Small intestine (tissue), 16 donors: ENCODE results near the gene TNFSF13. TPM values are rescaled to one million over a fixed set of nuclear protein-coding genes. Genes with fewer than 3 reads are reported as not detected.

Source experiments
- DNase-seq, 2 donors: peaks; one replicate each; pipeline versions ENCODE4 v3.0.0 to v3.0.0-alpha.2; 2013
- FAIRE-seq: peaks from 2 replicates; lab custom pipeline; 2012; peaks lifted over from hg19 to GRCh38; lab: Jason Lieb, UNC
- H3K27ac ChIP-seq, 3 donors: one replicate each; pipeline ENCODE4 v1.5.1; 2013; ENCODE audit warnings: low read length in 2 of 3, mild to moderate bottlenecking in 2 of 3, control low read depth in 1 of 3, inconsistent platforms in 1 of 3, low read depth in 1 of 3, moderate library complexity in 1 of 3
- H3K27me3 ChIP-seq, 3 donors: one replicate each; pipeline ENCODE4 v1.6.1; 2013; ENCODE audit warnings: low read length in 3 of 3, inconsistent platforms in 1 of 3; ENCODE audit not compliant: control insufficient read depth in 3 of 3, insufficient read depth in 3 of 3
- H3K36me3 ChIP-seq, 3 donors: one replicate each; pipeline ENCODE4 v1.6.1; 2013; ENCODE audit warnings: low read length in 3 of 3, inconsistent platforms in 1 of 3, low read depth in 1 of 3, mild to moderate bottlenecking in 1 of 3, moderate library complexity in 1 of 3; ENCODE audit not compliant: control insufficient read depth in 3 of 3, insufficient read depth in 2 of 3
- H3K4me1 ChIP-seq, 3 donors: one replicate each; pipeline ENCODE4 v1.6.1; 2013; ENCODE audit warnings: low read length in 2 of 3, inconsistent platforms in 1 of 3, low read depth in 1 of 3, mild to moderate bottlenecking in 1 of 3, moderate library complexity in 1 of 3; ENCODE audit not compliant: control insufficient read depth in 3 of 3, insufficient read depth in 2 of 3
- H3K4me3 ChIP-seq, 3 donors: one replicate each; pipeline ENCODE4 v1.5.1; 2013; ENCODE audit warnings: low read length in 3 of 3, control low read depth in 1 of 3, inconsistent platforms in 1 of 3, low read depth in 1 of 3, mild to moderate bottlenecking in 1 of 3, moderate library complexity in 1 of 3
- H3K9me3 ChIP-seq, 2 donors: one replicate each; pipeline ENCODE4 v1.6.1; 2013; ENCODE audit warnings: low read depth in 1 of 2, low read length in 1 of 2; ENCODE audit not compliant: control insufficient read depth in 2 of 2, insufficient read depth in 1 of 2
- WGBS, 3 donors: extraction: QIAGEN DNeasy Blood & Tissue Kit; methylation state at CpG; one replicate each; pipeline ENCODE4 v1.1.7; 2013; 5-methylcytosine and 5-hydroxymethylcytosine counted together
- long read RNA-seq, 10 donors: transcript quantifications; one replicate each; lab custom pipeline, GENCODE V29; 2026
- polyA plus RNA-seq, 4 donors: library from polyadenylated mRNA; stranded (reverse) in 3 of 4; unstranded in 1 of 4; fragments of 200-250 nt in 3 of 4; fragments of 120-200 nt in 1 of 4; gene quantifications; one replicate each; pipeline versions ENCODE4 v1.2.1 to v1.2.3, GENCODE V29; 2013
- donor health status: healthy with polysubstance abuse.
- donor health status: control.
- donor health status: control.
- donor health status: Bipolar disorder and iron deficiency.
- donor health status: healthy.

TNFSF13 gene
- 100 to 1,000 TPM in 1 of 4 donors, 10 to 100 TPM in 3; 23.0 to 107 (median 28.5) TPM for polyA plus RNA-seq
- long read RNA-seq, donor 1, result 0 reads
- long read RNA-seq, donor 2, partial matches to known transcripts, result 0 of 3 reads
- long read RNA-seq, donor 2, other reads (novel, unspliced or antisense), result 0 of 3 reads
- long read RNA-seq, donor 3, partial matches to known transcripts, result 0 of 2 reads
- long read RNA-seq, donor 3, other reads (novel, unspliced or antisense), result 0 of 2 reads
- long read RNA-seq, donor 4, result 0 reads
- long read RNA-seq, donor 5, partial matches to known transcripts, result 0 of 2 reads
- long read RNA-seq, donor 5, other reads (novel, unspliced or antisense), result 0 of 2 reads
- long read RNA-seq, donor 6, partial matches to known transcripts, result 0 of 1 reads
- long read RNA-seq, donor 6, other reads (novel, unspliced or antisense), result 0 of 1 reads
- long read RNA-seq, donor 7, result 0 reads
- long read RNA-seq, donor 8, result 0 reads
- long read RNA-seq, donor 9, result 0 reads
- long read RNA-seq, donor 10, partial matches to known transcripts, result 0 of 3 reads
- long read RNA-seq, donor 10, other reads (novel, unspliced or antisense), result 0 of 3 reads

GRCh38 chr17:7558544-7559319 lies at the start of gene TNFSF13:
Gene TNFSF13, plus strand, starts transcription at chr17:7558750. Its CDS starts 290 bp downstream, at chr17:7559040.
- WGBS, 3 donors, result 6 to 29% (median 19%) methylated on average over 16 of the region's 16 CpGs
- FAIRE-seq, result no peak

GRCh38 chr17:7508846-7509245 lies 49.7 kb upstream of the TNFSF13 start:
- H3K36me3 ChIP-seq, result peaks cover 28 to 88% (median 29%) of the 10 kb centered on the region in 3 donors

More at GRCh38 chr17:7558544-7559319, at the start of gene TNFSF13:
- peak; percentile 51 to 76 for DNase-seq
- Histone ChIP-seq H3K4me1 (peaks cover 5 to 58% (median 5%) of the 10 kb centered on the region in 3 donors), H3K27ac (peak within 1 kb of the TSS; percentile 79 to 97 (median 95)), H3K9me3 (no peaks in the 10 kb centered on the region), H3K27me3 (no peaks in the 10 kb centered on the region), H3K36me3 (peaks cover 0 to 38% (median 4%) of the 10 kb centered on the region in 3 donors), H3K4me3 (peak within 1 kb of the TSS; percentile 16 to 66 (median 32))

GRCh38 chr17:7509937-7510336 lies 48.6 kb upstream of the TNFSF13 start:
- peaks cover 24 to 88% (median 31%) of the 10 kb centered on the region in 3 donors for H3K36me3 ChIP-seq
- no peaks in the 10 kb centered on the region for H3K9me3 ChIP-seq
- H3K4me3 ChIP-seq, result no peak overlapping the region
- DNase-seq (peak in 1 of 2 donors; percentile 72), FAIRE-seq (no peak)
- no peaks in the 10 kb centered on the region for H3K27me3 ChIP-seq
- H3K27ac ChIP-seq, result no peak overlapping the region
- 75 to 81% (median 80%) methylated on average over 5 of the region's 5 CpGs for WGBS, 3 donors
- H3K4me1 ChIP-seq, result peaks cover 0 to 4% (median 0%) of the 10 kb centered on the region in 3 donors

More at GRCh38 chr17:7508846-7509245, 49.7 kb upstream of the TNFSF13 start:
- Histone ChIP-seq H3K27me3 (no peaks in the 10 kb centered on the region), H3K9me3 (no peaks in the 10 kb centered on the region), H3K27ac (no peak overlapping the region), H3K4me1 (no peaks in the 10 kb centered on the region), H3K4me3 (no peak overlapping the region)
- 89 to 91% (median 90%) methylated on average over 9 of the region's 9 CpGs for WGBS, 3 donors
- no peak for FAIRE-seq
- no peak for DNase-seq

GRCh38 chr17:7511108-7511507 lies 47.4 kb upstream of the TNFSF13 start:
- FAIRE-seq (no peak), DNase-seq (no peak)
- Histone ChIP-seq H3K4me1 (peaks cover 0 to 13% (median 3%) of the 10 kb centered on the region in 3 donors), H3K27me3 (no peaks in the 10 kb centered on the region), H3K9me3 (no peaks in the 10 kb centered on the region), H3K4me3 (no peak overlapping the region), H3K36me3 (peaks cover 24 to 86% (median 31%) of the 10 kb centered on the region in 3 donors), H3K27ac (no peak overlapping the region)
- WGBS, 3 donors, result 74 to 85% (median 78%) methylated on average over 10 of the region's 10 CpGs

- WGBS, 3 donors, result 90 to 93% (median 91%) methylated on average over 15 of the region's 15 CpGs
- Histone ChIP-seq H3K27ac (no peak overlapping the region), H3K27me3 (no peaks in the 10 kb centered on the region), H3K9me3 (no peaks in the 10 kb centered on the region), H3K4me3 (no peak overlapping the region), H3K4me1 (peaks cover 0 to 17% (median 3%) of the 10 kb centered on the region in 3 donors), H3K36me3 (peaks cover 20 to 80% (median 31%) of the 10 kb centered on the region in 3 donors)
- FAIRE-seq, result no peak
- DNase-seq, result no peak
Measured at GRCh38 chr17:7512105-7512504, 46.4 kb upstream of the TNFSF13 start.

GRCh38 chr17:7512824-7513540 lies 45.6 kb upstream of the TNFSF13 start:
- H3K27ac ChIP-seq, result no peak overlapping the region
- DNase-seq (no peak), FAIRE-seq (no peak)
- no peak overlapping the region for H3K4me3 ChIP-seq
- no peaks in the 10 kb centered on the region for H3K9me3 ChIP-seq
- H3K27me3 ChIP-seq, result no peaks in the 10 kb centered on the region
- peaks cover 0 to 17% (median 3%) of the 10 kb centered on the region in 3 donors for H3K4me1 ChIP-seq
- 90 to 92% (median 92%) methylated on average over 19 to 20 of the region's 20 CpGs for WGBS, 3 donors
- peaks cover 20 to 71% (median 31%) of the 10 kb centered on the region in 3 donors for H3K36me3 ChIP-seq

GRCh38 chr17:7513850-7514419 lies 44.6 kb upstream of the TNFSF13 start:
- Histone ChIP-seq H3K4me1 (peaks cover 0 to 17% (median 3%) of the 10 kb centered on the region in 3 donors), H3K27ac (no peak overlapping the region), H3K4me3 (no peak overlapping the region), H3K27me3 (no peaks in the 10 kb centered on the region), H3K9me3 (no peaks in the 10 kb centered on the region), H3K36me3 (peaks cover 15 to 61% (median 28%) of the 10 kb centered on the region in 3 donors)
- FAIRE-seq (no peak), DNase-seq (no peak)
- whole genome bisulfite sequencing, 3 donors, result 75 to 83% (median 78%) methylated on average over 17 of the region's 17 CpGs
